LoVo (cell line): ENCODE data around the gene BRD3.

Experiments used
- DNase-seq: peaks from one replicate; pipeline ENCODE4 v3.0.0-alpha.2; 2016; ENCODE audit warnings: low spot score

BRD3 gene

GRCh38 chr9:134066913-134067851, 644 bp downstream of the BRD3 start:
- no peak for DNase-seq

DNA sequence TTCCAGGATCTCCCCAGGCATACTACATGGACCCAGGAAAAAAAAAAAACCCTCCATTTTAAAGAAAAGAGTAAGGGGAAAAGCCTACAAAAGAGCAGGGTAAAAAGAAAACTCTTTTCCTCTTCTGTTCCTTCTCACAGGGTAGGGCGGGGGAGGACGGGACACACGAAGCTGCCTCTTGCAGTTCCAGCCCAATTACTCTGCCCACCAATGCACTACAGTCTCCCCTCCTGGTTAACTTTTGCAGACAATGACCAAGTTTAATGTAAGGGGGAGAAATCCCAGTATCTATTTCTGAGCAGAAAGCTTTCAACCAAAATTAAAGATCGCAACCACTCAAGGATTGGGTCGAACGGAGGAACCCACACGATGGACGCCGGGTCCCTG, 1.3 kb downstream of the BRD3 start:
- DNase-seq: no peak

DNA sequence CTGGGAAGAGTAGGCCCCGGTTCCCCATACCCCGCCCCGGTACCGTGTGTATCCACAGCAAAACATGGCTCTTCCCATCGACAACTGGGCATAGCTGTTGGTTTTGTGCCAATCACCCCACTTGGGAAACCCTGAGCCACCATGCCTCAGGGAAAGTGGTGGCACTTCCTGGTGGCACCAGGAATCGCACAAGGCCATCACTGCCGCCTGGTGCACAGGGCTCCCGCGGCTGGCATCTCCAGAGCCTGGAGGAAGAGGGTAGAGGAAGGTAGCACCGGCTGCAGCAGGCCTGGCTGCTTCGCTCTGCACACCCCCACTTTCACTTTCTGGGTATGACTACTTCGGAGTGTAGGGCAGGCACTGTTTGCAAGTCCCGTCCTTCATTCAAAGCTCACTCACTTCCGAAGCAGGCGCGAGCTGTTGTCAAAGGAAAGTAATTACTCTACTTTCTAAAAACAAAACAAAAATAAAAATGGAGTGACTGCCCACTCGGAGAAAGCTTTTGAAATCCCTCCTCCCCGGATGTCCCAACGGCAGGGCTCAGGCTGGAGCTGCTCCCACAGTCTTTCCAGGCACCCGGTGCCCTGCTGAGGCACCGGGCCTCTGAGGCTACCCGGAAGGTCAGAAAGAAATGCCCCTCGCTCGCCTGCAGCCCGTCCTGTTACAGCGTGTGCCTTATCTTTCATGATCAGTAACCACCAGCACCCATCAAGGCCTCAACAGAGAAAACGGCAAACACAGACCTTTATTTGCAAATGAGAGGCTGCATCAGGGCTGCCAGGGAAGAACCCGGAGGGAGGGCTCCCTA, 2.0 kb downstream of the BRD3 start:
- DNase-seq: peak; percentile 15

GRCh38 chr9:134064711-134065110, 3.1 kb downstream of the BRD3 start:
- DNase-seq: no peak

GRCh38 chr9:134063571-134064450, 4.0 kb downstream of the BRD3 start:
- DNase-seq: no peak

DNA sequence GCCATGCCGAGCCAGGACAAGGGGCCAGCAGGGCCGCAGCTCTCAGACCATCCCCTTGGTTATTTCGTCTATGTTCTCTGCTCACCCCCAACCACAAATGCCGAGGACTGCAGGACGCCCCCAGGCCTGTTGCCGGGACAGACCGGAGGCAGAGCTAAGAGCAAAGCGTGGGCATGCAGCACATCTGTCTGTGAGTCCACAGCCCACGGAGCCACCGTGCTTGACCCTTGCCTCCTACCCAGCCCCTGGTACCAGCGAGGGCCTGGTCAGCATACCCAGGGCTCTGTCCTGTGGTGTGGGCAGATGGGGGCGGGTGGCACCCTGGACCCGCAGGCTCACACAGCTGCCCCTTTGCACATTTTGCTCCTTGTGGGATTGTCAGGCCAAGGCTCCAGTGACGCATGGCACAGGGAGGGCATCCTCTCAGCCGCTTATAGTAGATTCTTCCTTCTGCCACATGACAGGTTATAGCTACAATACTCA, 4.7 kb downstream of the BRD3 start:
- DNase-seq: no peak

- DNase-seq: no peak
Measured at GRCh38 chr9:134062461-134063087, 5.3 kb downstream of the BRD3 start.

GRCh38 chr9:134061688-134062371, 6.0 kb downstream of the BRD3 start:
- no peak for DNase-seq

DNA sequence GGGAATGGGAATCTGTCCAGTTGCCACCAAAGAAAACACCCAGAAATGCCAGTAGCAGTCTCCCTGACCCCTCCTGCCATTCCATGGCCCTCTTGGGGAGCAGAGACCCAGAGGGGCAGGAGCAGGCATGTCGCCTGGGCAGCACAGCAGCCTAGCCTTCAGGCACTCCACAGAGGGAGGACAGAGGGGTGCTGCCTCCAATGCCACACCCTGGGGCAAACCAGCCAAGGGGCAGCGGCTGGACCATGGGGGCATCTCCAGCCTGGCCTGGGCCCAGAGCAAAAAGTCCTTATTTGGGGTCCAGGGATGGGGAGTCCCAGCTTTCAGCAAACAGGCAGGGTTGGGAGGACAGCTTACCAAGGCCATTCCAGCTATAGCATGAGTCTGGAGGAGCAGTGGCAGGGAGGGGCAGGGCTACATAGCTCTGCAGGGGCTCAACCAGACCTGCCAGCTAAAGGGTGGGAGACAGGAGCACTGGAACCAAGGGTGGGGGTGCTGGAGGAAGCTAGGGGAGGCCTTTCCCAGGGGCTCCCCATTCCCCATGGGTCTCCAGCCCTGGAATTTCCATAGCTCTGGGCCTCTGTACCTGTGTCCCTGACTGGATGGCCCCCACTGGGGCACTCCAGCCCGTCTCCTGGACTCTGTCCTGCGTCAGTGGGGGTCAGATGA, 6.7 kb downstream of the BRD3 start:
- no peak for DNase-seq

DNA sequence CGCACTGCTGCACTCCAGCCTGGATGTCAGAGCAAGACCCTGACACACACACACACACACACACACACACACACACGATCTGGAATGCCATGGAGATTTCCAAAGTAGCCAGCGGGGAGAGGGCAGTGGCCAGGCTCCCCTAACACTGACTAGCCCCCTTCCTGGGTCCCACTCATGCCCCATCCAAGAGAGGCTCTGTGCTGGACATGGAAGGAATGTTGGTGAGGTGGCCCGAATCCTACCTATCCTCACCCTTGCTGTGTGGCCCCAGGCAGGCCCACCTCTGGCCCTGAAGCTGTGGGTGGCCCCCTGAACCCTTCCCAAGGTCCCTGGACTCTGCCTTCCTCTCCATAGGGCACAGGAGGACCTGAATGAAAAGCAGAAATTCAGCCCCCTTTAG, 7.3 kb downstream of the BRD3 start:
- DNase-seq: no peak

GRCh38 chr9:134059661-134060395, 8.0 kb downstream of the BRD3 start:
- no peak for DNase-seq

GRCh38 chr9:134059188-134059641, 8.6 kb downstream of the BRD3 start:
- no peak for DNase-seq

GRCh38 chr9:134058716-134059115, 9.1 kb downstream of the BRD3 start:
- no peak for DNase-seq

- DNase-seq: no peak
Measured at GRCh38 chr9:134057751-134058701, 9.8 kb downstream of the BRD3 start.

DNA sequence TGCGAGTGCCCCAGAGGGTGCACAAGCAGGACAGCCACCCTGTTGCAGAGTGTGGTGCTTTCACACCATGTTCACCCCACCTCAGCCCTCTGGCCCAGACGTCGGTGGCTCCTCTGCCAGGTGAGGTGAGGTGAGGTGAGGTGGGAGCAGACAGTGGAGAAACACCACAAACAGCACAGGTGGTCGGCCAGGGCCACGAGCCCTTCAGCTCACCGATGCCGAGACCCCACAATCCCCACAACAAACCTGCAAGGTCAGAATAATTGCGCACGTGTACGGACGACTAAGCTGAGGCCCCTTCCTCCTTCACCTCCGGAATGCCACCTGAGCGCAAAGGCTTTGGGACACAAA, 10.5 kb downstream of the BRD3 start:
- no peak for DNase-seq

- no peak for DNase-seq
Measured at GRCh38 chr9:134056483-134057306, 11.1 kb downstream of the BRD3 start.

DNA sequence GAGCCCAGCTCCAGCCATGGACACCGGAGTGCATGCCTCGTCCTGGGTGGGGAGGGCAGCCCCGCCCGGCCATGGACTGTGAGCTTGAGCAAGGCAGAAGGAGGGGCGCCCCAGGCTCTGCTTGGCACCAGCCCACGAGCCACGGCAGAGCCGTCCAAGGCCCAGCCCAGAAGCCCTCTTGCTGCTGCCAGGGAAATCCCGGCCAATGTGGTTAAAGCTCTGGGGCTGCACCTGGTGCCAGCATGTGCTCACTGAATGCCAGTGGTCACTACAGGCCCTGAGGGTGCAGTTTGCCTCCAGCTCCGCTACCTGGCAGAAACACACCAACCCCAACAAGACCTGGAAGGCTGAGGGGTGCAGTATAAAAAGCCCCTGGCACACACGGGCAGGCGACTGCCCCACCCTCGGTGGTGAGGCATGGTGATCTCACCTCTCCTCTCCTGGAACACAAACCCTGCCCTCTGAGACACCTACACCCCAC, 11.8 kb downstream of the BRD3 start:
- DNase-seq: peak; percentile 68
